ENCODE results near the gene PIK3C2A.

Gene PIK3C2A

GRCh38 chr11:17207317-17208256 lies at the start of gene PIK3C2A:
Gene PIK3C2A, minus strand, starts transcription at chr11:17207986. Its CDS starts 38,245 bp downstream, at chr11:17169741.
- intact Hi-C loops (cut with DNase I; ENCODE audit: low total_unique reads): no loop called here
- peak within 1 kb of the TSS; percentile 97 to 100 for H3K27ac ChIP-seq
- H3K36me3 ChIP-seq: peaks cover 0 to 5% (median 0%) of the 10 kb centered on the region in 3 donors
- peak; percentile 97 to 98 for DNase-seq
- H3K9me3 ChIP-seq: no peaks in the 10 kb centered on the region
- no peak for TF ChIP-seq CTCF (IDR thresholded peaks at IDR 0.05)
- H3K27me3 ChIP-seq: no peaks in the 10 kb centered on the region
- peaks cover 0 to 33% (median 8%) of the 10 kb centered on the region in 4 donors for H3K4me1 ChIP-seq
- H3K4me3 ChIP-seq: peak within 1 kb of the TSS; percentile 86 to 97

- Histone ChIP-seq H3K9me3 (no peaks in the 10 kb centered on the region), H3K27ac (no peak overlapping the region), H3K4me3 (no peak overlapping the region), H3K27me3 (no peaks in the 10 kb centered on the region), H3K36me3 (no peaks in the 10 kb centered on the region), H3K4me1 (no peaks in the 10 kb centered on the region)
- no peak for DNase-seq
- no peak for TF ChIP-seq CTCF (IDR thresholded peaks at IDR 0.05)
- intact Hi-C loops (cut with DNase I; ENCODE audit: low total_unique reads): no loop called here
These were observed 49.4 kb upstream of the PIK3C2A start for GRCh38 chr11:17257196-17257595.

GRCh38 chr11:17256512-17256911 lies 48.7 kb upstream of the PIK3C2A start:
- Histone ChIP-seq H3K27me3 (no peaks in the 10 kb centered on the region), H3K4me3 (no peak overlapping the region), H3K27ac (no peak overlapping the region), H3K9me3 (no peaks in the 10 kb centered on the region), H3K36me3 (no peaks in the 10 kb centered on the region), H3K4me1 (no peaks in the 10 kb centered on the region)
- DNase-seq: no peak
- intact Hi-C loops (cut with DNase I; ENCODE audit: low total_unique reads): no loop called here
- no peak for TF ChIP-seq CTCF (IDR thresholded peaks at IDR 0.05)

GRCh38 chr11:17252704-17253103 lies 44.9 kb upstream of the PIK3C2A start:
- Histone ChIP-seq H3K9me3 (no peaks in the 10 kb centered on the region), H3K4me1 (no peaks in the 10 kb centered on the region), H3K4me3 (no peak overlapping the region), H3K36me3 (no peaks in the 10 kb centered on the region), H3K27ac (no peak overlapping the region), H3K27me3 (no peaks in the 10 kb centered on the region)
- DNase-seq: no peak
- no peak for TF ChIP-seq CTCF (IDR thresholded peaks at IDR 0.05)
- intact Hi-C loops (cut with DNase I; ENCODE audit: low total_unique reads): no loop called here

- no peak overlapping the region for H3K27ac ChIP-seq
- no peaks in the 10 kb centered on the region for H3K4me1 ChIP-seq
- H3K27me3 ChIP-seq: no peaks in the 10 kb centered on the region
- TF ChIP-seq CTCF (IDR thresholded peaks at IDR 0.05): no peak
- H3K4me3 ChIP-seq: no peak overlapping the region
- intact Hi-C loops (cut with DNase I; ENCODE audit: low total_unique reads): no loop called here
- no peaks in the 10 kb centered on the region for H3K36me3 ChIP-seq
- no peak for DNase-seq
- H3K9me3 ChIP-seq: no peaks in the 10 kb centered on the region
These were observed 43.0 kb upstream of the PIK3C2A start for GRCh38 chr11:17250561-17251350.

Measured in tibial artery (tissue), 4 donors.